DOHH2 (cell line): ENCODE results near the gene DSTYK.

Source experiments
- EZH2phosphoT487 ChIP-seq: fragments of 200-600 bp; sonication (generic); IDR thresholded peaks from 2 replicates; pipeline ENCODE4 v1.6.1; 2017; ENCODE audit warnings: borderline replicate concordance, mild to moderate bottlenecking, antibody characterized with exemption, low read length, moderate library complexity, mixed read lengths
- TF ChIP-seq, protein P1 (sequence below): fragments of 200-600 bp; sonication (generic); IDR thresholded peaks from one replicate; pipeline ENCODE4 v1.5.1; 2014; ENCODE audit warnings: antibody characterized with exemption, mild to moderate bottlenecking, low read depth, low read length; ENCODE audit not compliant: poor library complexity, severe bottlenecking

DNA sequence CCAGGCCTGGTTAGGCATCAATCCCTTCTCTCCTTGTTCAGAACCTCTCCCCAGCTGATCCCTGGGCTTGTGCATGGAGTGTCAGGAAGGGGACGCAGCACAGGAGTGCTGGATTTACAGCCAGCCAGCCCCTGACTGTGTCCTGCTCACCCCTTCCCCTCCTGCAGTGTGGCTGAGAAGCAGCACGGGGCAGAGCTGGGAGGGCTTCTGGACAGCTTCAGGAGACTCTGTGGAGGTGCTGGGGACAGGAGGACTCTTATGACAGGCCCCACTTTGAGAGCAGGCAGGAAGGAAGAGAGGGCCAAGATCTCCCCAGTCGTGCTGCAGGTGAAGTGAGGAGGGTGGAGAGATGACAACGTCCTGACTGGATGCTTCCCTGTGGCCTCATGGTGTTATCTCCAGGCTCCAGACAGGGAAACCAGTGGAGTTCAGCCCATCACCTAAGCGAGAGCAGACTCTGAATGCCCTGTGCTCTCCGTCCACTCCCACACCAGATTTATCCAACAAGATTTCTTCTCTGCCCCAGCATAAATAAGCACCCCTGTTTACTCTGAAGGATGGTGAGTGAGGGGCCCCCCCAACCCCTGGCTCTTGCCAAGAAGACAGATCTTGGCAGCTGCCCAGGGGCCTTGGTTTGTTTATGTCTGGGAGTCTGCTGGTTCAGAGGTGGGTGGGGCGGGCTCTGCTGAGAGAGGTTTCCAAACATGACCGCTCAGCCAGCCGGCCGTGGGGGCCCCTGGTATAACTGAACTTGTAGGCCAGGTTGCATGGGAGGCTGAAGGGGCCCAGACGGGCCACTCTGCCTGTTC lies 37.5 kb upstream of the DSTYK start:
- TF ChIP-seq, protein P1, sequence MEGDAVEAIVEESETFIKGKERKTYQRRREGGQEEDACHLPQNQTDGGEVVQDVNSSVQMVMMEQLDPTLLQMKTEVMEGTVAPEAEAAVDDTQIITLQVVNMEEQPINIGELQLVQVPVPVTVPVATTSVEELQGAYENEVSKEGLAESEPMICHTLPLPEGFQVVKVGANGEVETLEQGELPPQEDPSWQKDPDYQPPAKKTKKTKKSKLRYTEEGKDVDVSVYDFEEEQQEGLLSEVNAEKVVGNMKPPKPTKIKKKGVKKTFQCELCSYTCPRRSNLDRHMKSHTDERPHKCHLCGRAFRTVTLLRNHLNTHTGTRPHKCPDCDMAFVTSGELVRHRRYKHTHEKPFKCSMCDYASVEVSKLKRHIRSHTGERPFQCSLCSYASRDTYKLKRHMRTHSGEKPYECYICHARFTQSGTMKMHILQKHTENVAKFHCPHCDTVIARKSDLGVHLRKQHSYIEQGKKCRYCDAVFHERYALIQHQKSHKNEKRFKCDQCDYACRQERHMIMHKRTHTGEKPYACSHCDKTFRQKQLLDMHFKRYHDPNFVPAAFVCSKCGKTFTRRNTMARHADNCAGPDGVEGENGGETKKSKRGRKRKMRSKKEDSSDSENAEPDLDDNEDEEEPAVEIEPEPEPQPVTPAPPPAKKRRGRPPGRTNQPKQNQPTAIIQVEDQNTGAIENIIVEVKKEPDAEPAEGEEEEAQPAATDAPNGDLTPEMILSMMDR, result no peak
- TF ChIP-seq EZH2phosphoT487, result no peak
